ENCODE measurements around the gene RPS6KA2. TPM values are rescaled to one million over a fixed set of nuclear protein-coding genes. Genes with fewer than 3 reads are reported as not detected.
"Not testable (repeated sequence)": the region's sequence is repeated elsewhere in the genome, so short reads cannot be mapped to it uniquely, and the experiment has no call there.

RPS6KA2 gene
- total and polyA plus RNA-seq, 5 experiments from 2014 or later = 2.1 to 13.6 (median 4.8) TPM

DNA sequence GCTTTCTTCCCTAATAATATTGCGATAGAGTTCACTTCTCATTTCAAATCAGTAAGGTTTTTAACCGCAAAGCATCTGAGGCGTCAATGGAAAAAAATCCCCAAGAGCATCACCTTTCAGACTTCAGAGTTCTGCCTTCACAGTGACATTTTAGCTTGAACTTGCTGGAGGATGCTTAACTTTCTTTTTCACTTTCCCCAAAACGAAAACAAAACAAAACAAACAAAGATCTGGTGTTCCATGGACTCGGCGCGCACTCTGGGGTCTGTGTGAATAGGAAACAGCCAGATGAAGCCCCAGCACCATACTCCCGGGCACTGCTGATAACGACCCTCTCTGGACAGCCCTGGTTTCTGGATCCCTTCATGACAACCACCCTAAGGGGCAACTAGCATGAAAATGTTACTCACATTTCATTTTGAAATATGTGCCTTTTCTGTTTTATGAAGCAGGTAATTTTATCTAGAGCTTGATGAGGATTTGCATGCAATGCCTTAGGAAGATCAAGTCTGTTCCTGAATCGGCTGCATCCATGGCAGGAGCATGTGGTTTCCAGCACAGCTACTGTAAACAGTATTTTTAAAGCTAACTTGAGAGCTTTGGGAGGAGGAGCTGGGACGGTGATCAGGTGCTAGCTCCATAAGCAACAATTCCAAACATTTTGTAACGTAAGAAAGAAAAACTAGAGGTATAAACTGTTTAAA lies 85.0 kb downstream of the RPS6KA2 start:
- H3K27ac Mint-ChIP-seq = peak overlapping the region in 9 of 10 donors; percentile 17 to 90 (median 67)
- H3K36me3 Mint-ChIP-seq = peaks cover 0 to 5% (median 0%) of the 10 kb centered on the region in 3 donors
- peaks cover 8 to 32% (median 25%) of the 10 kb centered on the region in 4 donors for H3K4me1 Mint-ChIP-seq
- peak overlapping the region; percentile 30 to 85 (median 60) for H3K4me3 Mint-ChIP-seq
- DNase-seq = peak in 1 of 10 donors; percentile 21
- no peak for ATAC-seq
- H3K27me3 Mint-ChIP-seq = no peaks in the 10 kb centered on the region
- no peaks in the 10 kb centered on the region for H3K9me3 Mint-ChIP-seq
- POLR2A ChIA-PET = no interaction called here

- DNase-seq = no peak
- H3K36me3 Mint-ChIP-seq = peaks cover 0 to 5% (median 0%) of the 10 kb centered on the region in 3 donors
- H3K9me3 Mint-ChIP-seq = no peaks in the 10 kb centered on the region
- no peaks in the 10 kb centered on the region for H3K27me3 Mint-ChIP-seq
- POLR2A ChIA-PET = no interaction called here
- H3K27ac Mint-ChIP-seq = peak overlapping the region in 9 of 10 donors; percentile 51 to 90 (median 75)
- H3K4me1 Mint-ChIP-seq = peaks cover 8 to 32% (median 25%) of the 10 kb centered on the region in 4 donors
- ATAC-seq = no peak
- H3K4me3 Mint-ChIP-seq = peak overlapping the region in 9 of 10 donors; percentile 54 to 85 (median 64)
Measured at GRCh38 chr6:166541366-166541765, 85.7 kb downstream of the RPS6KA2 start.

DNA sequence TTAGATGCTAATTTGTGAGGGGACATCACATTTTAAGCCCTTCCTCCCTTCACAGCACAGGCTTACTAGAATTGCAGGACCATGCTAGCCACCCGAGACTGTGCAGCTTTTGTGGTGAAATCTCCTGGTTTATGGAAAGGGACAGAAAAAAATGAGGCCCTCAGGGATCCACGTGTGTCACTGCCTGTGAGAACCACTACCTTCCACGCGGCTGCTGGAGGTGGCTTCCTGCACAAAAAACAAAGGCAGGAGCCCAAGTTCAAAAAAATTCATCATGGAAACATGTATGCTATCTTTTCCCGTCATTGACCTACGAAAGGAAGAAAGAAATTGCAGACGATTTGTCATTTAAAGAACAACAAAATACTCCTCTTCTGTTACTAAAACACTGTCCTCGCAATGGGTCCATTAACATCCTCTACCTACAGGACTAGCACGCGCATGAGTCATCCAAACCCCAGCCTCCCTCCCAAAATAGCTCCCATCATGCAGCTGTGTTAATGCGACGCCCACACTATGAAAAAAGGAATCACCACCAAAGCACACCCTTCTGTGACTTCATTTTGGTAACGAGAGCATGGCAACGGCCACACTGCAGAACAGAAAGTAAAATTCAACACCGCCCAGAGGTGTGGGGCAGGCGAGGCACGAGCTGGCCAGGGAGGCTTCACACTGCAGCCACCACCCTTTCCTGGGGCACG lies 86.3 kb downstream of the RPS6KA2 start:
- H3K4me3 Mint-ChIP-seq = peak overlapping the region; percentile 13 to 85 (median 60)
- H3K27ac Mint-ChIP-seq = peak overlapping the region in 9 of 10 donors; percentile 46 to 90 (median 67)
- peak in 6 of 10 donors; percentile 7 to 41 (median 13) for DNase-seq

DNA sequence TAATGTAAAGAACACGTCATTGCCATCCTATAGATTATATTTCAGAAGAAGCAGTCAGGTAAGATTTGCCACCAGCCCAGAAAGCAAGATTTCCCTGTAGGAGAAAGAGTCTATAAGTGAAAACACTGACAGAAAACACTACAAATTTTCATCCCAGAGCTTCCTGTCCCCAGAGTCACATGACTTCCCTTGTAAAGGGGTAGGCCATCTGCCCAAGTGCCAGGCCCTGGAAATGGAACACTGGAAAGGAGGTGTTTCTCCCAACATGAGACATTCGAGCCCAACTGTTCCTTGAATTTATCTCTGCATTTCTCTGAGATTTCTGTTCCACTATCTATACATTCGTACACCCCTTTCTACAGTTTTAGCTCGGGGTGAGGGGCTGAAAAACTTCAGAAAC lies 87.5 kb downstream of the RPS6KA2 start:
- Mint-ChIP-seq H3K9me3 (no peaks in the 10 kb centered on the region), H3K36me3 (peaks cover 0 to 5% (median 0%) of the 10 kb centered on the region in 3 donors), H3K4me3 (peak overlapping the region in 1 of 10 donors; percentile 22), H3K27me3 (no peaks in the 10 kb centered on the region), H3K27ac (peak overlapping the region in 1 of 10 donors; percentile 51), H3K4me1 (peaks cover 8 to 32% (median 25%) of the 10 kb centered on the region in 4 donors)
- POLR2A ChIA-PET = no interaction called here
- no peak for ATAC-seq
- DNase-seq = no peak

More for the DNA sequence above, 86.3 kb downstream of the RPS6KA2 start:
- Mint-ChIP-seq H3K9me3 (no peaks in the 10 kb centered on the region), H3K36me3 (peaks cover 0 to 5% (median 0%) of the 10 kb centered on the region in 3 donors), H3K4me1 (peaks cover 8 to 32% (median 25%) of the 10 kb centered on the region in 4 donors), H3K27me3 (no peaks in the 10 kb centered on the region)
- peak; percentile 70 to 85 for ATAC-seq
- POLR2A ChIA-PET = no interaction called here

GRCh38 chr6:166539011-166539385 lies 88.1 kb downstream of the RPS6KA2 start:
- H3K9me3 Mint-ChIP-seq, H3K27me3 Mint-ChIP-seq, ATAC-seq, H3K4me3 Mint-ChIP-seq, DNase-seq, POLR2A ChIA-PET, H3K36me3 Mint-ChIP-seq: not testable (repeated sequence)
- Mint-ChIP-seq H3K27ac (peak overlapping the region in 1 of 10 donors; percentile 51), H3K4me1 (peaks cover 8 to 32% (median 25%) of the 10 kb centered on the region in 4 donors)

GRCh38 chr6:166538297-166539010 lies 88.6 kb downstream of the RPS6KA2 start:
- ATAC-seq = no peak
- POLR2A ChIA-PET = no interaction called here
- Mint-ChIP-seq H3K27me3 (no peaks in the 10 kb centered on the region), H3K9me3 (no peaks in the 10 kb centered on the region), H3K27ac (peak overlapping the region in 4 of 10 donors; percentile 43 to 59 (median 51)), H3K4me1 (peaks cover 8 to 32% (median 24%) of the 10 kb centered on the region in 4 donors), H3K36me3 (peaks cover 0 to 3% (median 0%) of the 10 kb centered on the region in 3 donors), H3K4me3 (peak overlapping the region in 1 of 10 donors; percentile 48)
- no peak for DNase-seq

DNA sequence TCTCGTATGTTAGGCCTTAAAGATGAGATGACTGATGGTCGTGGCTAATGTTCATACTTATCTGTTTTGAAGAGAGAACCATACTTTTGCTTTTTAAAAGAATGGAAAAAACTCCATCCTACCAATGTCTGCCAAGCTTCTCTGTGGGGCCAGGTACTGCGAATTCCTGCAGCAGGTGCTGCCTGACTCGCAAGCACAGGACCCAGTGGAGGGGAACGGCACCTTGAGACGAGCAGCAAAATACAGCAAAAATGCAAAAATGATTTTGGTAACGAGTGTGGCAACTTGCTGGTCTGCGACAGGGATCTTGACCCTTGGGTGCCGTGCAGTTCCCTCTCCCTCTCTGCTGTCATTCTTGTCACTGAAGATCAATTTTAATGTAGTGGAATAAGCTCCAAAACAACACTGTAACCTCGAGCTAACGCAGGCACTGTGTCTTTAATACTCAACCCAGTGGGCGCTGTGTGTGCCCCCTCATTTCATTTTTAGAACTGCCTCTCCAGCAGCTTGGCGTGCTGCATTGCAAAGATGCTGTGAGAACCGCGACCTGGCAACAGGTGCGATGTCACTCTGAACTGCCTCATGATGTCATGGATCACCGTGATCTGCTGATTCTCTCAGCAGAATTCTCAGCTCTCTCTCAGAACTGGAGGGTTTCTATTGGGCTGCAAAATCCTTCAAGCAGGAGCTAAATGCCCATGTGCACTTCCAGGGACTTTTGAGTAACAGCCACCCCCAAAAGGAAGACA lies 92.2 kb downstream of the RPS6KA2 start:
- H3K9me3 Mint-ChIP-seq = no peaks in the 10 kb centered on the region
- POLR2A ChIA-PET = interaction anchor here (0.7 kb wide), 1 partner anchor 42 kb away, joined by 6 read pairs; no protein-coding TSS in a partner anchor

GRCh38 chr6:166533205-166533824 lies 93.7 kb downstream of the RPS6KA2 start:
- no peak for DNase-seq
- ATAC-seq = no peak
- POLR2A ChIA-PET = no interaction called here
- Mint-ChIP-seq H3K9me3 (no peaks in the 10 kb centered on the region), H3K36me3 (peaks cover 0 to 11% (median 4%) of the 10 kb centered on the region in 3 donors), H3K27ac (no peak overlapping the region), H3K4me3 (no peak overlapping the region), H3K27me3 (no peaks in the 10 kb centered on the region), H3K4me1 (no peaks in the 10 kb centered on the region)

More for the DNA sequence above, 92.2 kb downstream of the RPS6KA2 start:
- peaks cover 0 to 3% (median 2%) of the 10 kb centered on the region in 3 donors for H3K36me3 Mint-ChIP-seq
- no peak overlapping the region for H3K4me3 Mint-ChIP-seq
- ATAC-seq (no peak), DNase-seq (no peak)
- no peaks in the 10 kb centered on the region for H3K27me3 Mint-ChIP-seq
- no peak overlapping the region for H3K27ac Mint-ChIP-seq
- peaks cover 4 to 12% (median 9%) of the 10 kb centered on the region in 4 donors for H3K4me1 Mint-ChIP-seq

- Mint-ChIP-seq H3K4me1 (no peaks in the 10 kb centered on the region), H3K4me3 (no peak overlapping the region), H3K27me3 (no peaks in the 10 kb centered on the region), H3K36me3 (peaks cover 0 to 11% (median 4%) of the 10 kb centered on the region in 3 donors), H3K9me3 (no peaks in the 10 kb centered on the region), H3K27ac (peak overlapping the region in 2 of 10 donors; percentile 11 to 57)
- DNase-seq (no peak), ATAC-seq (no peak)
- POLR2A ChIA-PET = no interaction called here
Measured at GRCh38 chr6:166532302-166532701, 94.7 kb downstream of the RPS6KA2 start.

- H3K9me3 Mint-ChIP-seq = no peaks in the 10 kb centered on the region
- no peaks in the 10 kb centered on the region for H3K27me3 Mint-ChIP-seq
- POLR2A ChIA-PET = no interaction called here
- H3K4me1 Mint-ChIP-seq = no peaks in the 10 kb centered on the region
- DNase-seq (no peak), ATAC-seq (no peak)
- no peak overlapping the region for H3K27ac Mint-ChIP-seq
- H3K4me3 Mint-ChIP-seq = no peak overlapping the region
- peaks cover 0 to 17% (median 4%) of the 10 kb centered on the region in 3 donors for H3K36me3 Mint-ChIP-seq
Measured at GRCh38 chr6:166530211-166531095, 96.6 kb downstream of the RPS6KA2 start.

GRCh38 chr6:166529586-166529985 lies 97.5 kb downstream of the RPS6KA2 start:
- peak overlapping the region in 1 of 10 donors; percentile 69 for H3K27ac Mint-ChIP-seq
- H3K27me3 Mint-ChIP-seq = no peaks in the 10 kb centered on the region
- peaks cover 0 to 20% (median 4%) of the 10 kb centered on the region in 3 donors for H3K36me3 Mint-ChIP-seq
- no peaks in the 10 kb centered on the region for H3K4me1 Mint-ChIP-seq
- no peak for ATAC-seq
- DNase-seq = no peak
- no peaks in the 10 kb centered on the region for H3K9me3 Mint-ChIP-seq
- POLR2A ChIA-PET = no interaction called here
- H3K4me3 Mint-ChIP-seq = no peak overlapping the region

All from naive thymus-derived CD8-positive, alpha-beta T cell (primary cell).